ENCODE measurements around the gene CNOT3. TPM values are rescaled to one million over a fixed set of nuclear protein-coding genes. Genes with fewer than 3 reads are reported as not detected.

CNOT3 gene
- total and polyA plus RNA-seq, 9 of the 15 experiments (the other 6 are each of a cell fraction or from before 2014, with no cell fraction given), result 0.27 to 60.4 (median 9.9) TPM

DNA sequence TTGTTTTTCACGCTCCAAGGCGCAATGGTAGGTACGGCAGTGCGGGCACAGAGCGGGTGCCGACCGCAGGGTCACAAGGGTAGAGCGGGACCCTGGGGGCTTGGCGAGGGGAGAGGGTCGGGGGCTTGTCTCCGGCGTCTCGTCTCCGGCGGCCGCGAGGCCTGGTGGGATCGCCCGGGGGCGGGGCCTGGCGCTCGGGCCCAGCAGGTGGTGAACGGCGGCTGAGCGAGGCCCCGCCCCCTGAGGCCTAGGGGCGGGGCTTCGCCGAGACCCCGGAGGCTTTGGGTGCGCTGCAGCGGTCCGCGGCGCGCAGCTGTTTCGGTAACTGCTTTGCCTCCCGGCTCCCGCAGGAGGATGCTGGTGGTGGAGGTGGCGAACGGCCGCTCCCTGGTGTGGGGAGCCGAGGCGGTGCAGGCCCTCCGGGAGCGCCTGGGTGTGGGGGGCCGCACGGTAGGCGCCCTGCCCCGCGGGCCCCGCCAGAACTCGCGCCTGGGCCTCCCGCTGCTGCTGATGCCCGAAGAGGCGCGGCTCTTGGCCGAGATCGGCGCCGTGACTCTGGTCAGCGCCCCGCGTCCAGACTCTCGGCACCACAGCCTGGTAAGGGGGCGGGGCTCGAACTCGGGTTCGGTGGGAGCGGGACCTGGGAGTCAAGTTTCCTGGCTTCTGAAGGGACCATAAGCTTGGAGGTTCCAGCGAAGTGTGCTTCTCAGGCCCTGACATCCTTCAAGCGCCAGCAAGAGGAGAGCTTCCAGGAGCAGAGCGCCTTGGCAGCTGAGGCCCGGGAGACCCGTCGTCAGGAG, 53.6 kb downstream of the CNOT3 start, which contains the start of gene TSEN34 (continued):
- peak; percentile 98 for TF ChIP-seq PRDM10 (IDR thresholded peaks at IDR 0.05; ENCODE audit: partially characterized antibody)
- 0 out of 2 replicates have a peak, but pooled peaks have one; percentile 74 for TF ChIP-seq NR1H2 (CRISPR knock-in tag; IDR thresholded peaks at IDR 0.05)
- no peak for TF ChIP-seq ZFP30 (CRISPR knock-in tag; IDR thresholded peaks at IDR 0.05; ENCODE audit: borderline replicate concordance)
- TF ChIP-seq DPF2 (IDR thresholded peaks at IDR 0.05), result no peak
- TF ChIP-seq ZNF609 (CRISPR knock-in tag; IDR thresholded peaks at IDR 0.05; ENCODE audit: borderline replicate concordance), result no peak
- no peak for TF ChIP-seq KAT7 (CRISPR knock-in tag; IDR thresholded peaks at IDR 0.05; ENCODE audit: borderline replicate concordance)
- TF ChIP-seq, protein P1, sequence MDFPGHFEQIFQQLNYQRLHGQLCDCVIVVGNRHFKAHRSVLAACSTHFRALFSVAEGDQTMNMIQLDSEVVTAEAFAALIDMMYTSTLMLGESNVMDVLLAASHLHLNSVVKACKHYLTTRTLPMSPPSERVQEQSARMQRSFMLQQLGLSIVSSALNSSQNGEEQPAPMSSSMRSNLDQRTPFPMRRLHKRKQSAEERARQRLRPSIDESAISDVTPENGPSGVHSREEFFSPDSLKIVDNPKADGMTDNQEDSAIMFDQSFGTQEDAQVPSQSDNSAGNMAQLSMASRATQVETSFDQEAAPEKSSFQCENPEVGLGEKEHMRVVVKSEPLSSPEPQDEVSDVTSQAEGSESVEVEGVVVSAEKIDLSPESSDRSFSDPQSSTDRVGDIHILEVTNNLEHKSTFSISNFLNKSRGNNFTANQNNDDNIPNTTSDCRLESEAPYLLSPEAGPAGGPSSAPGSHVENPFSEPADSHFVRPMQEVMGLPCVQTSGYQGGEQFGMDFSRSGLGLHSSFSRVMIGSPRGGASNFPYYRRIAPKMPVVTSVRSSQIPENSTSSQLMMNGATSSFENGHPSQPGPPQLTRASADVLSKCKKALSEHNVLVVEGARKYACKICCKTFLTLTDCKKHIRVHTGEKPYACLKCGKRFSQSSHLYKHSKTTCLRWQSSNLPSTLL (IDR thresholded peaks at IDR 0.05), result no peak
- no peak for TF ChIP-seq HES1 (IDR thresholded peaks at IDR 0.05; ENCODE audit: low read depth)
- no peak for TF ChIP-seq ZNF518B (CRISPR knock-in tag; IDR thresholded peaks at IDR 0.05)
- peak; percentile 94 for TF ChIP-seq ZFX (CRISPR knock-in tag; IDR thresholded peaks at IDR 0.05)

All from K562 (cell line).